ENCODE measurements around the gene UBIAD1. TPM values are rescaled to one million over a fixed set of nuclear protein-coding genes. Genes with fewer than 3 reads are reported as not detected.

UBIAD1 gene
- total and polyA plus RNA-seq, 9 of the 15 experiments (the other 6 are each of a cell fraction or from before 2014, with no cell fraction given): 6.2 to 34.3 (median 22.3) TPM

GRCh38 chr1:11273595-11274234 lies 717 bp downstream of the UBIAD1 start (continued):
- TF ChIP-seq, protein P1, sequence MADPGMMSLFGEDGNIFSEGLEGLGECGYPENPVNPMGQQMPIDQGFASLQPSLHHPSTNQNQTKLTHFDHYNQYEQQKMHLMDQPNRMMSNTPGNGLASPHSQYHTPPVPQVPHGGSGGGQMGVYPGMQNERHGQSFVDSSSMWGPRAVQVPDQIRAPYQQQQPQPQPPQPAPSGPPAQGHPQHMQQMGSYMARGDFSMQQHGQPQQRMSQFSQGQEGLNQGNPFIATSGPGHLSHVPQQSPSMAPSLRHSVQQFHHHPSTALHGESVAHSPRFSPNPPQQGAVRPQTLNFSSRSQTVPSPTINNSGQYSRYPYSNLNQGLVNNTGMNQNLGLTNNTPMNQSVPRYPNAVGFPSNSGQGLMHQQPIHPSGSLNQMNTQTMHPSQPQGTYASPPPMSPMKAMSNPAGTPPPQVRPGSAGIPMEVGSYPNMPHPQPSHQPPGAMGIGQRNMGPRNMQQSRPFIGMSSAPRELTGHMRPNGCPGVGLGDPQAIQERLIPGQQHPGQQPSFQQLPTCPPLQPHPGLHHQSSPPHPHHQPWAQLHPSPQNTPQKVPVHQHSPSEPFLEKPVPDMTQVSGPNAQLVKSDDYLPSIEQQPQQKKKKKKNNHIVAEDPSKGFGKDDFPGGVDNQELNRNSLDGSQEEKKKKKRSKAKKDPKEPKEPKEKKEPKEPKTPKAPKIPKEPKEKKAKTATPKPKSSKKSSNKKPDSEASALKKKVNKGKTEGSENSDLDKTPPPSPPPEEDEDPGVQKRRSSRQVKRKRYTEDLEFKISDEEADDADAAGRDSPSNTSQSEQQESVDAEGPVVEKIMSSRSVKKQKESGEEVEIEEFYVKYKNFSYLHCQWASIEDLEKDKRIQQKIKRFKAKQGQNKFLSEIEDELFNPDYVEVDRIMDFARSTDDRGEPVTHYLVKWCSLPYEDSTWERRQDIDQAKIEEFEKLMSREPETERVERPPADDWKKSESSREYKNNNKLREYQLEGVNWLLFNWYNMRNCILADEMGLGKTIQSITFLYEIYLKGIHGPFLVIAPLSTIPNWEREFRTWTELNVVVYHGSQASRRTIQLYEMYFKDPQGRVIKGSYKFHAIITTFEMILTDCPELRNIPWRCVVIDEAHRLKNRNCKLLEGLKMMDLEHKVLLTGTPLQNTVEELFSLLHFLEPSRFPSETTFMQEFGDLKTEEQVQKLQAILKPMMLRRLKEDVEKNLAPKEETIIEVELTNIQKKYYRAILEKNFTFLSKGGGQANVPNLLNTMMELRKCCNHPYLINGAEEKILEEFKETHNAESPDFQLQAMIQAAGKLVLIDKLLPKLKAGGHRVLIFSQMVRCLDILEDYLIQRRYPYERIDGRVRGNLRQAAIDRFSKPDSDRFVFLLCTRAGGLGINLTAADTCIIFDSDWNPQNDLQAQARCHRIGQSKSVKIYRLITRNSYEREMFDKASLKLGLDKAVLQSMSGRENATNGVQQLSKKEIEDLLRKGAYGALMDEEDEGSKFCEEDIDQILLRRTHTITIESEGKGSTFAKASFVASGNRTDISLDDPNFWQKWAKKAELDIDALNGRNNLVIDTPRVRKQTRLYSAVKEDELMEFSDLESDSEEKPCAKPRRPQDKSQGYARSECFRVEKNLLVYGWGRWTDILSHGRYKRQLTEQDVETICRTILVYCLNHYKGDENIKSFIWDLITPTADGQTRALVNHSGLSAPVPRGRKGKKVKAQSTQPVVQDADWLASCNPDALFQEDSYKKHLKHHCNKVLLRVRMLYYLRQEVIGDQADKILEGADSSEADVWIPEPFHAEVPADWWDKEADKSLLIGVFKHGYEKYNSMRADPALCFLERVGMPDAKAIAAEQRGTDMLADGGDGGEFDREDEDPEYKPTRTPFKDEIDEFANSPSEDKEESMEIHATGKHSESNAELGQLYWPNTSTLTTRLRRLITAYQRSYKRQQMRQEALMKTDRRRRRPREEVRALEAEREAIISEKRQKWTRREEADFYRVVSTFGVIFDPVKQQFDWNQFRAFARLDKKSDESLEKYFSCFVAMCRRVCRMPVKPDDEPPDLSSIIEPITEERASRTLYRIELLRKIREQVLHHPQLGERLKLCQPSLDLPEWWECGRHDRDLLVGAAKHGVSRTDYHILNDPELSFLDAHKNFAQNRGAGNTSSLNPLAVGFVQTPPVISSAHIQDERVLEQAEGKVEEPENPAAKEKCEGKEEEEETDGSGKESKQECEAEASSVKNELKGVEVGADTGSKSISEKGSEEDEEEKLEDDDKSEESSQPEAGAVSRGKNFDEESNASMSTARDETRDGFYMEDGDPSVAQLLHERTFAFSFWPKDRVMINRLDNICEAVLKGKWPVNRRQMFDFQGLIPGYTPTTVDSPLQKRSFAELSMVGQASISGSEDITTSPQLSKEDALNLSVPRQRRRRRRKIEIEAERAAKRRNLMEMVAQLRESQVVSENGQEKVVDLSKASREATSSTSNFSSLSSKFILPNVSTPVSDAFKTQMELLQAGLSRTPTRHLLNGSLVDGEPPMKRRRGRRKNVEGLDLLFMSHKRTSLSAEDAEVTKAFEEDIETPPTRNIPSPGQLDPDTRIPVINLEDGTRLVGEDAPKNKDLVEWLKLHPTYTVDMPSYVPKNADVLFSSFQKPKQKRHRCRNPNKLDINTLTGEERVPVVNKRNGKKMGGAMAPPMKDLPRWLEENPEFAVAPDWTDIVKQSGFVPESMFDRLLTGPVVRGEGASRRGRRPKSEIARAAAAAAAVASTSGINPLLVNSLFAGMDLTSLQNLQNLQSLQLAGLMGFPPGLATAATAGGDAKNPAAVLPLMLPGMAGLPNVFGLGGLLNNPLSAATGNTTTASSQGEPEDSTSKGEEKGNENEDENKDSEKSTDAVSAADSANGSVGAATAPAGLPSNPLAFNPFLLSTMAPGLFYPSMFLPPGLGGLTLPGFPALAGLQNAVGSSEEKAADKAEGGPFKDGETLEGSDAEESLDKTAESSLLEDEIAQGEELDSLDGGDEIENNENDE (IDR thresholded peaks at IDR 0.05; ENCODE audit: low read depth, low read length): no peak
- TF ChIP-seq TEAD1 (CRISPR knock-in tag; IDR thresholded peaks at IDR 0.05) (0 out of 4 replicates have a peak, but pooled peaks of 1 of the 2 experiments have one; percentile 10), BRD4 (IDR thresholded peaks at IDR 0.05) (no peak), DACH1 (IDR thresholded peaks at IDR 0.05; ENCODE audit: partially characterized antibody) (no peak), ZNF766 (CRISPR knock-in tag; conservative IDR thresholded peaks at IDR 0.05) (no peak; the same call in 1 of the 2 replicates), NFIC (IDR thresholded peaks at IDR 0.05) (no peak), ILK (tag; IDR thresholded peaks at IDR 0.05; ENCODE audit: borderline replicate concordance, low read depth) (no peak), PYGO2 (tag; IDR thresholded peaks at IDR 0.05) (no peak), ZNF584 (CRISPR knock-in tag; IDR thresholded peaks at IDR 0.05; ENCODE audit: low read depth) (no peak), EP400 (IDR thresholded peaks at IDR 0.05) (peak; percentile 93), KAT2B (IDR thresholded peaks at IDR 0.05; ENCODE audit: low read depth, low read length) (no peak), GABPA (tag; conservative IDR thresholded peaks at IDR 0.05; ENCODE audit: low read depth) (no peak), NCOA6 (IDR thresholded peaks at IDR 0.05) (no peak), SUPT5H (IDR thresholded peaks at IDR 0.05) (0 out of 2 replicates have a peak, but pooled peaks have one; percentile 7), MEF2D (tag; conservative IDR thresholded peaks at IDR 0.05; ENCODE audit: low read depth) (0 out of 2 replicates have a peak, but pooled peaks have one; percentile 5), XRCC5 (IDR thresholded peaks at IDR 0.05; ENCODE audit: low read depth, low read length) (no peak), ZNF444 (CRISPR knock-in tag; IDR thresholded peaks at IDR 0.05) (no peak)
